Smooth muscle cell (in vitro differentiated cells): ENCODE measurements around the gene MYL10. TPM values are rescaled to one million over a fixed set of nuclear protein-coding genes. Genes with fewer than 3 reads are reported as not detected.
A peak's percentile ranks its signal among the peaks of the same experiment; 100 is the strongest.
"Not testable (repeated sequence)": the region's sequence is repeated elsewhere in the genome, so short reads cannot be mapped to it uniquely, and the experiment has no call there.

ENCODE experiments used
- DNase-seq: peaks from one replicate; lab custom pipeline; 2025; ENCODE audit not compliant: unreplicated experiment; lab: John Stamatoyannopoulos, UW
- H2AFZ ChIP-seq: fragments of 200-600 bp; sonication (generic); 2 replicates; pipeline ENCODE4 v1.6.0; 2016; ENCODE audit warnings: antibody characterized with exemption, low read depth, mild to moderate bottlenecking
- H3F3A ChIP-seq: fragments of 200-600 bp; sonication (generic); 2 replicates; pipeline ENCODE4 v1.6.0; 2017; ENCODE audit warnings: antibody characterized with exemption, low read depth
- H3K27ac ChIP-seq: fragments of 200-600 bp; sonication (generic); 2 replicates; pipeline ENCODE4 v1.5.1; 2016; ENCODE audit warnings: low read depth, mild to moderate bottlenecking
- H3K27me3 ChIP-seq: fragments of 200-600 bp; sonication (generic); 2 replicates; pipeline ENCODE4 v1.6.1; 2016; ENCODE audit warnings: low read depth, mild to moderate bottlenecking
- H3K36me3 ChIP-seq: fragments of 200-600 bp; sonication (generic); 2 replicates; pipeline ENCODE4 v1.5.1; 2016; ENCODE audit warnings: low read depth
- H3K4me1 ChIP-seq: fragments of 200-600 bp; sonication (generic); 2 replicates; pipeline ENCODE4 v1.5.1; 2016; ENCODE audit warnings: low read depth
- H3K4me2 ChIP-seq: fragments of 200-600 bp; sonication (generic); 2 replicates; pipeline ENCODE4 v1.6.0; 2016; ENCODE audit warnings: mild to moderate bottlenecking
- H3K4me3 ChIP-seq: fragments of 200-600 bp; sonication (generic); 2 replicates; pipeline ENCODE4 v1.5.1; 2016; ENCODE audit warnings: mild to moderate bottlenecking
- H3K79me2 ChIP-seq: fragments of 200-600 bp; sonication (generic); 2 replicates; pipeline ENCODE4 v1.6.0; 2016; ENCODE audit warnings: low read depth, mild to moderate bottlenecking
- H3K9ac ChIP-seq: fragments of 200-600 bp; sonication (generic); 2 replicates; pipeline ENCODE4 v1.6.0; 2016; ENCODE audit warnings: low read depth
- H3K9me3 ChIP-seq: fragments of 200-600 bp; sonication (generic); replicated peaks from 2 replicates; pipeline ENCODE4 v1.5.1; 2016; ENCODE audit warnings: low read depth
- H4K20me1 ChIP-seq: fragments of 200-600 bp; sonication (generic); 2 replicates; pipeline ENCODE4 v1.6.0; 2016; ENCODE audit warnings: low read depth
- WGBS: methylation state at CpG from one replicate; pipeline ENCODE4 v1.1.7; 2016; ENCODE audit warnings: low lambda C conversion rate; 5-methylcytosine and 5-hydroxymethylcytosine counted together
- polyA plus RNA-seq: library from polyadenylated mRNA; unstranded; fragments of >200 nt; fragmentation: Nextera tagmentation; extraction: Ambion mirVana; gene quantifications from 2 replicates; pipeline ENCODE4 v1.2.1, GENCODE V29; 2016
- total RNA-seq: library from RNA; depleted of rRNA; stranded (reverse); fragments of >200 nt; gene quantifications from 2 replicates; pipeline ENCODE4 v1.2.3, GENCODE V29; 2014
- TF ChIP-seq, protein P1 (sequence below): fragments of 200-600 bp; sonication (generic); IDR thresholded peaks from 2 replicates; pipeline ENCODE4 v1.5.1; 2017; ENCODE audit warnings: borderline replicate concordance, mild to moderate bottlenecking, antibody characterized with exemption; ENCODE audit not compliant: insufficient read depth, poor library complexity, severe bottlenecking

Gene MYL10
- total and polyA plus RNA-seq, 2 experiments from 2014 or later = 5.3 to 32.7 TPM

DNA sequence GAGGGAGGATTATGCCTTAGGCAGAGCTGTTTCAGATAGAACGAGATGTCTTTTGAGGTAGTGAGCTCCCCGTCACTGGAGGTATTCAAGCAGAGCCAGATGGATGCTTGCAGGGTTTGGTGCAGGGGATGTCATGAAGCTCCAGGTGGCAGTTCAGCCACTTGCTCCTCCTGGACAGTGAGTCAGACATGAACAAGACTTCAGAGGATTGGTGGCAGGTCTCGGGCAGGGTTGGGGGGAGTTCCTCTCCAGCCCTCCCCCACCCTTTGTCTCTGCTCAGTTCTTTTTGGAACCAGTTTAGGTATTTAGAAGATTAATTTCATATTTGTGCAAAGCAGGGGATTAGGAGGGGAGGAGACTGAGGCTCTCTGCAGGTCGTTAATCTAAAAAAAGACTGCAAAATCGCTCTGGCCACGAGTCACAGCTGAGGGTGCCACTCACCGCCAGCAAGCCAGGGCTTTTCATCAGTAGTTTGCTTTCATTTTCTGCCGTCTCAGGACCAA is 21.5 kb upstream of the MYL10 start:
- Histone ChIP-seq H3K4me3 (no peak overlapping the region), H3K27ac (no peak overlapping the region), H3K4me1 (no peaks in the 10 kb centered on the region), H2AFZ (no peak overlapping the region), H3K9me3 (no peaks in the 10 kb centered on the region), H3K36me3 (no peaks in the 10 kb centered on the region), H3K9ac (no peak overlapping the region), H3K27me3 (no peaks in the 10 kb centered on the region), H4K20me1 (no peaks in the 10 kb centered on the region), H3K4me2 (no peak overlapping the region), H3F3A (no peaks in the 10 kb centered on the region), H3K79me2 (no peaks in the 10 kb centered on the region)
- 40% methylated on average over 8 of the region's 8 CpGs for WGBS
- no peak for DNase-seq
- TF ChIP-seq, protein P1, sequence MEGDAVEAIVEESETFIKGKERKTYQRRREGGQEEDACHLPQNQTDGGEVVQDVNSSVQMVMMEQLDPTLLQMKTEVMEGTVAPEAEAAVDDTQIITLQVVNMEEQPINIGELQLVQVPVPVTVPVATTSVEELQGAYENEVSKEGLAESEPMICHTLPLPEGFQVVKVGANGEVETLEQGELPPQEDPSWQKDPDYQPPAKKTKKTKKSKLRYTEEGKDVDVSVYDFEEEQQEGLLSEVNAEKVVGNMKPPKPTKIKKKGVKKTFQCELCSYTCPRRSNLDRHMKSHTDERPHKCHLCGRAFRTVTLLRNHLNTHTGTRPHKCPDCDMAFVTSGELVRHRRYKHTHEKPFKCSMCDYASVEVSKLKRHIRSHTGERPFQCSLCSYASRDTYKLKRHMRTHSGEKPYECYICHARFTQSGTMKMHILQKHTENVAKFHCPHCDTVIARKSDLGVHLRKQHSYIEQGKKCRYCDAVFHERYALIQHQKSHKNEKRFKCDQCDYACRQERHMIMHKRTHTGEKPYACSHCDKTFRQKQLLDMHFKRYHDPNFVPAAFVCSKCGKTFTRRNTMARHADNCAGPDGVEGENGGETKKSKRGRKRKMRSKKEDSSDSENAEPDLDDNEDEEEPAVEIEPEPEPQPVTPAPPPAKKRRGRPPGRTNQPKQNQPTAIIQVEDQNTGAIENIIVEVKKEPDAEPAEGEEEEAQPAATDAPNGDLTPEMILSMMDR = no peak

DNA sequence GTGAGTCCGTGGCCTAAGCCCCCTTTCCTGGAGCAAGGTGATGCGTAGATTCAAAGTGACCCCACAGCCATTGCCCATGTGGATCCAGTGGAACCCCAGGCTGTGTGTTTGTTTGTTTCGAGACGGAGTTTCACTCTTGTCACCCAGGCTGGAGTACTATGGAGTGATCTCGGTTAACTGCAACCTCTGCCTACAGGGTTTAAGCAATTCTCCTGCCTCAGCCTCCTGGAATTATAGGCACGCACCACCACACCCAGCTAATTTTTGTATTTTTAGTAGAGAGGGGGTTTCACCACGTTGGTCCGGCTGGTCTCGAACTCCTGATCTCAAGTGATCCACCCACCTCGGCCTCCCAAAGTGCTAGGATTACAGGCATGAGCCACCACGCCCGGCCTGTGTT is 18.8 kb upstream of the MYL10 start:
- H3K4me3 ChIP-seq, H3F3A ChIP-seq, H3K9me3 ChIP-seq, H2AFZ ChIP-seq, H3K36me3 ChIP-seq, H3K27ac ChIP-seq, H3K27me3 ChIP-seq, H4K20me1 ChIP-seq, H3K4me1 ChIP-seq, H3K79me2 ChIP-seq, DNase-seq, H3K9ac ChIP-seq: not testable (repeated sequence)
- 49% methylated on average over 12 of the region's 12 CpGs for WGBS
- H3K4me2 ChIP-seq = peak overlapping the region; percentile 23

DNA sequence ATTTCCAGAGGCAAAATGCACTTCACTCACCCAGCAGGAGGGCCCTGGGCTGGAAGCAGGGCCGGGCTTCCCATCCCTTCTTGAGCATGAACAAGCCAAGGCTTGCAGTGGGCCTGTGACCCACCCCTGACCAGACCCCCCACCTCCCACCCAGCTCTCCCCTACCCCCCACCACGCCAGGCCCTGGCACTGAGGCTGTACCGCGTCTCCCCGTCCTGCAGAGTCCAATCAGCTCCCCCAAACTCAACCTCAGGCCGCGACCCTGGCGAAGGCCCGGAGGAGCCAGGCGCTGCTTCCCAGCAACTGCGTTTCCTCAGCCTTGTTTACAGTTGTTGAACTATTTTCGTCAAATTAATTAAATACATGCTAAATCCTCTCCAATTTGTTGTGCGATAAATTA is 16.9 kb upstream of the MYL10 start:
- Histone ChIP-seq H3K27ac (no peak overlapping the region), H3K4me1 (no peaks in the 10 kb centered on the region), H4K20me1 (no peaks in the 10 kb centered on the region), H2AFZ (no peak overlapping the region), H3K4me2 (no peak overlapping the region), H3F3A (no peaks in the 10 kb centered on the region), H3K27me3 (no peaks in the 10 kb centered on the region), H3K9ac (no peak overlapping the region), H3K9me3 (no peaks in the 10 kb centered on the region), H3K36me3 (no peaks in the 10 kb centered on the region), H3K4me3 (no peak overlapping the region), H3K79me2 (no peaks in the 10 kb centered on the region)
- WGBS = 95% methylated on average over 13 of the region's 13 CpGs
- DNase-seq = no peak
- TF ChIP-seq, protein P1 = no peak

DNA sequence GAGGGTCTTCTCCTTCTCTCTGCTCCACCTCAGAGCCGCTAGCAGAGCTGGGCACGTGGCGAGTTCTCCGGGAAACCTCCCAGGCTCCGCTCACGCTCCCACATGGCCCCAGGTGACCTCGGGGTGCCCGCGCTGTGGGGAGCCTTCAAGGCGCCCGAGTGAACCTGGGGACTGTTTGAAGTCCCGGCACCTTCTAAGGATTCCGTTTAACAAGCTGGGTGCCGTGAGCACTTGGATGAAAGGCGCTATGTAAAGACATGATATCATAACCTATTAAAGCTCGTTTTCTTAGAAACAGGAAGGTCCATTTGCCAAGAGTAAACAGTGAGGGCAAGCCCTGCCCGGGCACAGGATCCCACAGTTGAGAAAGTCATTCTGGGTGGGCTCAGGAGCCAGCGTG is 15.8 kb upstream of the MYL10 start:
- H3K4me3 ChIP-seq = no peak overlapping the region
- no peaks in the 10 kb centered on the region for H3K4me1 ChIP-seq
- H4K20me1 ChIP-seq = no peaks in the 10 kb centered on the region
- no peaks in the 10 kb centered on the region for H3K36me3 ChIP-seq
- TF ChIP-seq, protein P1 = no peak
- no peaks in the 10 kb centered on the region for H3F3A ChIP-seq
- no peaks in the 10 kb centered on the region for H3K9me3 ChIP-seq
- DNase-seq = no peak
- H3K9ac ChIP-seq = no peak overlapping the region
- 81% methylated on average over 18 of the region's 18 CpGs for WGBS
- no peaks in the 10 kb centered on the region for H3K27me3 ChIP-seq
- no peak overlapping the region for H3K27ac ChIP-seq
- no peak overlapping the region for H2AFZ ChIP-seq
- no peak overlapping the region for H3K4me2 ChIP-seq
- no peaks in the 10 kb centered on the region for H3K79me2 ChIP-seq

DNA sequence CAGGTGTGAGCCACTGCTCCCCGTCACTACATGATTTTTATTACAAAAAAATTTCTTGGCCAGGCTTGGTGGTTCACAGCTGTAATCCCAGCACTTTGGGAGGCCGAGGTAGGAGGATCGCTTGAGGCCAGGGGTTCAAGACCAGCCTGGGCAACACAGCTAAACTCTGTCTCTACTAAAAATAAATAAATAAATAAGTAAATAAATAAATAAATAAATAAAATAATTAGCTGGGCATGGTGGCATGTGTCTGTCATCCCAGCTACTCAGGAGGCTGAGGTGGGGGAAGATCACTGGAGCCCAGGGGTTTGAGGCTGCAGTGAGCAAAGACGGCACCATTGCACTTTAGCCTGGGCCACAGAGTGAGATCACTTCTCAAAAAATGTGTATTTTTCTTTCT is 10.0 kb upstream of the MYL10 start:
- H3K9me3 ChIP-seq, H2AFZ ChIP-seq, H3K9ac ChIP-seq, H3K4me1 ChIP-seq, H3K4me2 ChIP-seq, H3K4me3 ChIP-seq, H3F3A ChIP-seq, H3K27me3 ChIP-seq, H3K27ac ChIP-seq, H3K36me3 ChIP-seq, DNase-seq, H3K79me2 ChIP-seq, H4K20me1 ChIP-seq: not testable (repeated sequence)
- WGBS = 98% methylated on average over 4 of the region's 4 CpGs
